GM11168 (cell line): ENCODE results near the gene TCERG1L.

Experiments
- in situ Hi-C: fragments of 300-500 bp; cut with MboI; formaldehyde crosslinking; loops from one replicate; pipeline ENCODE4 v1.12.0; 2022; ENCODE audit warnings: low sequenced_read_pairs; ENCODE audit not compliant: unreplicated experiment

Gene TCERG1L

DNA sequence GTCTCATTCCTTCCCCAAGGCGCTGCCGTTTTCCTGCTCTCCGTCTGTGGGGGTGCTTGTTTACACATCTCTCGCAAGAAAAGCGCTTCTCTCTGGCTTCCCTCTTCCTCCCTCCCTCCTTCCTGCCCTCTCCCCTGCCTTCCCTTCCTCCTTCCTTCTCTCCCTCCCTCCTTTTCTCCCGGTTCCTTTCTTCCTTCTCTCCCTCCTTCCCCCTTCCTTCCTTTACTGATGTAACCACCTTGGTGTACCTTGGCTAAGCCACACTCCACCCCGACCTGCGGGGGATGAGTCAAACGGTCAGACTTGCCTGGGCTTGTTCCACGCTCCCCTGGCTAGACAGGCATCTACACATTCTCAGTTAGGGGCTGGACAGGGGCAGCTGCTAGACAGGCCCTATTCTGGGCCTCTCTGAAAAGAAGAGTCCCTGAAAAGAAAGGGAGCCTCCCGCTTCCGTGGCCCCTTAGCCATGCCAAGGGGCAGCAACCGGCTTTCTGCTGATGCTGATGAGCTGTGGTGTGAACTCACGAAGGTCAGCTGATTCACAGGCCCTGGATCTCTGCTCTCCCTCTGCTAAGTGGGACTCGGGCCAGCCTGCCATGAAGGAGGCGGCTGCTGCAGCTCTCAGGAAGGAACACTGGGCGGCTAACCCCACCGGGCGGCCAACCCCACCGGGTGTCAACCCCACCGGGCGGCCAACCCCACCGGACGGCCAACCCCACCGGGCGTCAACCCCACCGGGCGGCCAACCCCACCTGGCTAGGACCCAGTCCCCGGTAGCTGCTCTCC, 216.8 kb downstream of the TCERG1L start:
- in situ Hi-C loops: no loop called here

DNA sequence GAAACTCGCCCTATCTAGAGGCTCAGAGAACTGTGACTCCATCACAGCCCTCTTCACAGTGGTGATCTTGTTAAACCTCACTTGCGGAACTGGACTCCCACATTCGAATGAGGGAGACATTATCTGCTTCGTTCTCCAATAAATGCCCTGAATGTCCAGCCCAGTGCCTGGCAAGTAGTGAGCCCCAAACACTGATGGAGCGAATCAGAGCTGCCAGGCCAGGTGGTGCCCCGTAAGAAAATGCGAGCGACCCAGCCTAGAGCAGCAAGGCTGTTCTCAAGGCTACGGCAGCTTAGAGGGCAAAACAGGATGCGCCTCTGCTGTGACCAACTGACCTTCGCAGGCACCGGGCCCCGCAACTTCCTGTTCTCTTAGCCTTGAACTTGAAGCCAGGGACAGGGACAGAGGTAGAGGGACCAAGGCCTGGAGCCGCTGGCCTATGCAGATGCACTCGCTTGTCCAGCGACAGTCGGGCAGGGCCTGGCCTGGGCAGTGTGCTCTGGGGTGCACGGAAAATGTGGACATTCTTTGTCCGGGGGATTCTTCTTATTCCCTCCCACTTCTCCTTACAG, 217.6 kb downstream of the TCERG1L start:
- in situ Hi-C loops: no loop called here

DNA sequence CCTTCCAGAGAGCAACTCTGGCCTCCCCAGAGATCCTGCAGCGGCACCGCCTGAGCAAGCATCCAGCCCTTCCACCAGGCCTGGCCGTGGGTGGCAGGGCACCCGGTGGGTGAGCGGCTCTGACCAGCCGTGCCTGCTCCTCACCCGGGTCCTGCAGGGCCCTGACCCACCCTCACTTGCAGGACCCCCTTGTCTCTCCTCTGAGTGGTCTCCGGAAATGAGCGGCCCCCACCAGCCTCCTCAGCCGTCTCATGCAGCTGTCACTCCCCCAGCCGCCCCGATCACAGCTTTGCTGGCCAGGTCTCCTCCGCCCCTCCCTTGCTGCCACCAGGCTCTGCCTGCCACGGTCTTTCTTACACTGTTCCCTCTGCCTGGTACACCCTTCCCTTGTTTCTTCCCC, 218.2 kb downstream of the TCERG1L start:
- in situ Hi-C loops: no loop called here

DNA sequence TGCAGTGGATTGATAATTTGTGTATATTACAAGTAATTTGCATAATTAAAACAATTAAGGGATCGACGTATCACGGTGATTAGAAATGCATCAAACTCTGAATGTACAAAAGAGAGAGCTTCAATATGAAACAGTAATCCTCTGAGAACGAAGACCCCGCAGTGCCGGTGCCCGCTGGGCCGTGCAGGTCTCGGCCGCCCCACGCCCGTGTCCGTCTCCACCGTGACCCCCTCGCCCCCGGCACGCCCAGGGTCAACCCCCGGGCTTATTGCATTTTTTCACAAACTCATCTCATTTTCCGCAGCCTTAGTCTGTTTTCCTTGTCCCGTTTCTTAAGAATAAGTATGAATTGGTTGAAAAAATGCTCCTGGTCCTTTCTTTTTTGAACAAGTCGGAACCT, 218.6 kb downstream of the TCERG1L start:
- in situ Hi-C loops: no loop called here

DNA sequence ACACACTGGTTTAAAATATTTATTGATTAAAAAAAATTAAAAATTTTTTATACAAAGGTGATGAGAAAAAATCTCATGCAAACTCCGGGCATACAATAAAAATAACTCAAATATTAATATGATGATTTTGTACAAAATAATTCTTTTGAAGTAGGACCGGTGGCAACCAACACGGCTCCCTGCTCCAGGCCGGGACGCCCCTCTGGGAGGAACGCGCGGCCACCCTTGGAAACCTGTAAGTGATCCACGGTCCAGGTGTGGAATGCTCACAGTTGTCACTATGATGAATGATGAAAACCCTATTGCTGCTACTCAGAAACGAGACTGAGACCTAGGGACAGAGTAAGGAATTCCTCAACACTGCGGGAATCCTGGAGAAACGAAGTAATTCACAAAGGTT, 219.1 kb downstream of the TCERG1L start:
- in situ Hi-C loops: no loop called here

DNA sequence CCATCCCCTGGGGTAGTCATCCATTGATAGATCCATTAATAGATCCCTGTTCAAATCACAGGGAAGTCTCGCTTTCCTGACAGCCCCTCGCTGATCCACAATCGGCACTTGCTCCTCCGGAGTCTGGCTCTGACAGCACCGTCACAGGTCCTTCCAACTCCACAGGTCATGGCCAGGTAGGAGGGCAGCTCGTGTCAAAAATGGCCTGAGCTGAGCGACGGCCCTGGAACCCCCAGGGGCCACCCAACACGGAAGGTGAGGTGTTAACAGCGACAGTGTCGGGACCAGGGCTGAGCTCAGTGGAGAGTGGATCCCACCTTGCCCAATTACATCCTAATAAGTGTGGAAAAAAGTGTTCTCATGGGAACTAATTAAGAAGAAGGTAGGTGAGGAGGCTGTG, 219.8 kb downstream of the TCERG1L start:
- in situ Hi-C loops: no loop called here

DNA sequence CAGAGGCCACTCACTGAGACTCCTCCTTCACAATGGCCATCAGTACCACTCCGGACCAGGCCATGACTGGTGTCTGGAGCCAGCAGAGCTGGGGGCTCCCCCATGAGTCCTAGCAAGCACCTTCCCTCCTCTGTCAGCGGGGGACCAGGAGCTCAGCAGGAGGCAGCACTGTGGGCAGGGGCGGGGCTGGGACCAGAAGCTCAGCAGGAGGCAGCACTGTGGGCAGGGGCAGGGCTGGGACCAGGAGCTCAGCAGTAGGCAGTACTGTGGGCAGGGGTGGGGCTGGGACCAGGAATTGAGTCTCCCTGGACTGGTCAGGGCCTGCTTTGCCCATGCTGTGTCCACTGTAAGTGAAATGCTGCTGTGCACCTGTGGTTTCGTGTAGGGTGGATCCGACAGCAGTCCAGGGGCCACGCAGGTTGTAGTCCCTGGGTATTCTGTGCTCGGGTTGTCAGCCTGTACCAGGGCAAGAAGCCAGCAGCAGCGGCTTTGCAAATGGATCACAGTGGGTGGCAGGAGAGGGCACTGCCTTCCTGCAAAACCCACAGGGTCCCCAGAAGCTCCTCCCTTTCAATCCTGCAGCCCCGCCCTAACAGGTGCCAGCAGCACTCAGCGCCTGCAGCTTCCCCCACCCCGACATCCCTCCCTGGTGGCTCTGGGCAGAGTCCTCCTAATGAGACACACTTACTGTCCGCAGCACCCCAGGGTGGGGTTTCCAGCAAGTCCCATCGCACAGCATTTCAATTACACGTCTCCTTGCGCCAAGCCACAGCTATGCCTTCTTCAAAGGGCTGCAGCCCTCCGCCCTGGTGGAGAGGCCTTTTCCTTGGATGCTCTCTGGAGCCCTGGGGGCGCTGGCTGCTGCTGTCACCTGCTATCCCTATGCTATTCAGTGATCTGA, 220.5 kb downstream of the TCERG1L start:
- in situ Hi-C loops: no loop called here

DNA sequence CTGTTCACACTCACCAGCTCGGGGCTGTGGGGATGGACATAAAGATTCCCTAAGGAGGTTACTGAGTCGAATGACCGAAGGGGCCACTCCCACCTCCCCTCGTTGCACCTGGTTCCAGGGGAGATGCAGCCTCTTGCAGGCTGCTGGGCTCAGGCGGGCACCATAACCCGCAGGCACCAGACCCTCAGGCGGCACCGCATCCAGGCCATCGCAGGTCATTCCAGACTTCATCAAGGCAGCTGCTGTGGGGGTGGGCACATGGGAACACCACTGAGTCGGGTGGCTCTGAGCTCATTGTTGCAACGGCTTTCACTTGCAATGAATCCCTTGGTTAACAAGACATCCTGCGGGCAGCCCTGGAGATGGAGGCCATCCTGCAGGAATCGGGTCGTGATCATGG, 221.7 kb downstream of the TCERG1L start:
- in situ Hi-C loops: no loop called here

DNA sequence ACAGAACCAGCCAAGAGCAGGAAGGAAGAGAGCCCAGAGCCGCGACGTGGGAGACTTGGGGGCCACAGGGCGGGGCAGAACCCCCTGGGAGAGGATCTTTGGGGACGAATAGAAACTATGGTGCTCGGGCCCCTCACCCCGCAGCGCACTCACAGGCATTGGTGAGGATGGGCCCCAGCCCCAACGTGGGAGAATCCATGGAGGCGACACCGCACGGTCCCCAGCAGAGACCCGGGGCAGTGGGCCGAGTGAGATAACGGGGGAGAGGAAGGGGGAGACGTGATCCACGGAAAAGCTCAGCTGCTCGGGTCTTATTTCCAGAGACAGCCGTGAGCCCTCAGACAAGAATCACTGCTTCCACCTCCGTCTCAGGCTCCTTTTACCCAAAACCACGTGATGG, 222.4 kb downstream of the TCERG1L start:
- in situ Hi-C loops: no loop called here

DNA sequence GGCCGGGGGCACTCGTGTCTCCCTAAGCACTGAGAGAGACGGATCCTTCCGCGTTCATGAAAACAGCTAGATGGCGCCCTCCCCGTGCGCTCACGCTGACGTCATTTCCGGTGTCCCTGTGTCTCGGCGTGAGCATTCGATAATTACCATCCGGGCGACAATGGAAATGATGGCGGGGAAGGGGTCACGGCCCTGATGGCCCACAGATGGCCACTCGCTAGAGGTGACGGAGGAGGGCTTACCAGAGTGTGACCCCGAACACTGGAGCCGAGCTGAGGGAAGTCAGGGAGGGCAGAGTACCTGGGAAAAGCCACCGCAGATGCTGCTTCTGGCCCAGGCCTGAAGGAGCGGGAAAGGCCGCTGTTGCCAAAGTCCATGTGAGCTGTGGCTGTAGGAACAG, 222.9 kb downstream of the TCERG1L start:
- in situ Hi-C loops: no loop called here

DNA sequence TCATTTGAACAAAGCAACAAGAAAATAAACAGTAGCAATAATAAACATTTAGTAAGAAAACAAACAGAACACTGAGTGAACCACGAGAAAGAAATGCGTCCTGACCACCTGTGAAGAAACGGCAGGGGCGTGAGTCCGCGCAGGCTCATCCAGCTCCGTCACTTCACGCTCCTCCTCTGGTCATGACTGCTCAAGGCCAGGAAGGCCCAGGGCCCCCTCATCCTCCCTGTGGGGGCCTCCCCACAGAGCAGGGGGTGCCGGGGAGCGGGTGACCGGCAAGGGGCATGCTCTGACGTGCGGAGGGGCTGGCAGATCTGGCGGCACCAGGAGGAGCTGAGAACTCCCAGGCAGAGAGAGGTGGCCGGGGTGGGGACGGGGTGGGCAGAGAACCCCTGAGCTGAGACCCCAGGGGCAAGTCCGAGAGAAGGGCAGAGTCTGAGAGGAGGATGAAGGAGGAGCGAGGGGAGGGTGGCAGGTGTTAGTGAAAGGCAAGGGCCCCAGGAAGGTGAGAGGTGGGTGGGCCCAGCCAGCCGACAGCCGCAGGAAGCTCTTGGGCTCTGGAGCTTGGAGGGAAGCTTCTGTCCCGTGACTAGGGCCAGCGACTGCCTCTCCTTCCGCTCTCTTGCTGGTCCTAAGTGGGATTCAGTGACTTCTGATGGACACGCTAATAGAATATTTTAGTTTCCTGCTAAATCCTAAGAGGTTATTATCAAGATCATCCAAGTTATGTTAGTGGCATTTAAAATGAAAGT, 223.9 kb downstream of the TCERG1L start:
- in situ Hi-C loops: no loop called here

DNA sequence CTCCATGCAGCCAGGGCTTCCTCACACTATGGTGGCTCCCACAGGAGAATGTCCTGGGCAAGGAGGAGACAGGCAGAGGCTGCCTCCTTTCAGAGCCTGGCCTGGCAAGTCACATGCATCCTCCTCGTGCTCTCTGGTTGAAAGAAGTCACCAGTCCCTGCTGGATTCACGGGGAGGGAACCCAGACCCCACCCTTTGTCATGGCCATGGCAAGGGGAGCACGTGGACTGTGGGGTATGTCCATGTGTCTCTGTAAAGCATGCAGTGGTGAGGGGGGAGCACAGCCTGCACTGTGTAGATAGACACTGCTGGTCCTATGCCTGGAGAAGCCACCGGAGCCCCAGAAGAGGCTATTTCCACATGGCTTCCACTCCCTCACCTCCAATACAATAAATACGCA, 225.0 kb downstream of the TCERG1L start:
- in situ Hi-C loops: no loop called here

DNA sequence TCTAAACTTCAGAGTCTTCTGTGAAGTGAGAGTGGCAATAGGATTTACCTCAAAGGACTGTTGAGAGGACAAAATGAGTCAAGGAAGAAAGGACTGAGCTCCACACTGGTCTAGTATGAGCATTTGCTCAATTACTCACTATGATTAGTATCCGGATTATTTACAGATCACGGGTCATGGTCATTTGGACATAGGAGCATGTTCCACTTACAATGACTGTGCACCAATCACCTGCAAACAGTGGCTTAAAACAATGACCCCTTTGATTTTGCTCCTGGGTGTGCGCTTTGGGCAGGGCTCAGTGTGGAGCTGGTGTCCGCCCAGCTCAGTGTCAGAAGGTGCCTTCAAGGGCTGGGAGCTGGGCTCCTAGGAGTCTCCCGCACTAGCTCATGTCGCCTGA, 225.4 kb downstream of the TCERG1L start:
- in situ Hi-C loops: no loop called here

DNA sequence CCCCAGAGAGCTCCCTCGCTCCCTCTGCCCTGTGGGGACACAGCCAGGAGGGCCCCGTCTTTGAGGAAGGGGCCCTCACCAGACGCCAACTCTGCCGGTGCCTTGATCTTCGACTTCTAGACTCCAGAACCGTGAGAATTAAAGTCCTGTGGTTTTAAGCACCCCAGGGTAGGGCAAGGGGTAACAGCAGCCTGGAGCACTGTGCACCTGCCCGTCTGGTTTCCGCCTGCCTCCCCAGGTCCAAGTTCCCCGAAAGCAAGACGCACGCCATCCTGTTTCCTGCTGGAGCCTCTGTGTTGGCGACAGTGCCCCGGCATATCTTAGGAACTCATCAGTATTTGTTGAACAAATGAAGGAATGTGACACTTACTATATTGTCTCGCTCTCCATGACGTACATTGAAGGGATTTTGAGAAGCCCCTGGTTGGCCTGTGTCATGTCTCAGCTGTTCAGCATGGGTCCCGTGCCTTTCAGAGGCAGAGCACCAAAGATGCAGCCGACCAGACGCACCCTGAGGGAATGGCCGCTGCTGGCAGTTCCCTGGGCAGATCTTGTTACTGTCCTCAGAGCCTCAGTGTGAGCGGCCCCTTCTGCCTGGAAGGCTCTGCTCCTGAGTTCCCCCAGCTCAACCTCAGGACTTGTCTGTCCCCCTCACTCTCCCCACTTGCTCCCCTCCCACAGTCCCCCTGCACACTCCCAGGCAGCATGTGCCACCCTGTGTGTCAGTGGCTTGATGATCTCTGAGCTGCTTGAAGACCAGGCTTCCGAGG, 226.2 kb downstream of the TCERG1L start:
- in situ Hi-C loops: no loop called here

DNA sequence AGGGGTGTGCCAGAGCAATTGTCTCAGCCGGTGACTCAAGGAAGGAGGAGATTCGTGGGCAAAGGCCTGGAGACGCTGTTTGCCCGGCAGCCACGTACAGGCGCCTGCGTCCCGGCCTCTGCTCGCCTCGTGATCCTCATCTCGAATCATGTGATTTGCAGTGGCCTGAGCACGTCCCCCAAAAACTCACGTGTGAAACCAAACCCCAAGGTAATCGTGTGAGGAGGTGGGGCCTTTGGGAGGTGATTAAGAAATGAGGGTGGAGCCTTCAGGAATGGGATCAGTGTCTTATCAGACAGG, 226.8 kb downstream of the TCERG1L start:
- in situ Hi-C loops: no loop called here

DNA sequence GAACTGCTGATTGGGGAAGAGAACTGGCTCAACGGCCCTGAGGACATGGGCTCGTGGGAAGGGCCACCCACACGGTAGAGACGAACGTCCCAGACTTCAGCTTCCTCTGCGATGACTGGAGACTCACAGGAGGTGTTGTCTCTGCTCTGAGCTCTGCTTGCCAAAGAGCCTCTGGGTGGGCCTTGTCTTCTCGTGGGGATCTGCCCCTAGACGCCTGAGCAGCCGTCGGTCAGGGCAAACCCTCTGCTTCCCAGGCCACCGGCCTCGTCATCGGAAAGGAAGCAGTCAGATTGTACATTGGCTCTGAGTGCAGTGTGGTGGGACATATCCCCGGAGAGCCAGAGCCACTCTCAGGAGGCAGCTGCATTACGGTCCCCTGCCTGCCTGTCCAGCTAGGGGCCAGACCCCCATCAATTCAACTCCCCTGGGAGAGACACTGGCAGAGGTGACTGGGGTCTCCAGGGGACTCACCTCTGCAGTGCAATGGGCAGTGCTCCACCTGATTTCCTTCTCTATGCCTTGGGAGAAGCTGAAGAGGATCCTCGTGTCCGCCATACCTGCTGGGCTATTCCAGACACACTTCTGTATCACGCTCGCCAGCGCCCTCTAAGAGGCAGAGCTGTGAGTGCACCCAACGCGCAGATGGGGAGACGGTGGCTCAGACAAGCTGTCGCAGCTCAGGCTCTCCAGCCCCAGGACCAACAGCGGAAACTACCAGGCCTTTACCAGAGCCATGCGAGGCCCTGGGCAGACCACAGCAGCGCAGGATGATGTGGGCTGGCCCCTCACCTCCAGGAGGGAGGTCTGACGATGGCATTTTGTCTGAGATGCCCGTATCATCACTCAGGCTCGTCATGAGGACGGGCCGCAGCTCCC, 227.4 kb downstream of the TCERG1L start:
- in situ Hi-C loops: no loop called here

DNA sequence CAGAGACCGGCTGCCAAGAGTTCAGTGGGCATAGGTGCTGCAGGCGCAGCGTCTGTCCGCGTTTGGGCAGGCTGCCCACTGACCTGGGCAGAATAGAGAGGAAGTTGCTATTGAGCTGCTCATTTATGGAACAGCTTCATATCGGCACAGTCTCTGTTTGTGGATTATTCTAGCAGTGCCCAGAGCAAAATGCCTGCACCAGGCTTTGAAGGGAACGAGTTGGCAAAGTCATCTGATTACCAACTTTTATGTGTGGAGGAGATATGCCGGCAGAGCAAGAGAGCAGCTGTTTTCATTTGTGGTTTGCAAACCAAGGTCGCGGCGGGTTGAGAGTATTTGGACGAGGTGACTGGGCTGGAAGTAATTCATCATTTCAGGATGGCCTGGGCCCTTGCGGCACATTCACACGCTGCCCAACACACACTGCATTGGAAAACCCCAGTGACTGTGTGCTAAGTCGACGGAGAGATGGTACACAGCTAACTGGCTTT, 228.5 kb downstream of the TCERG1L start:
- in situ Hi-C loops: no loop called here

DNA sequence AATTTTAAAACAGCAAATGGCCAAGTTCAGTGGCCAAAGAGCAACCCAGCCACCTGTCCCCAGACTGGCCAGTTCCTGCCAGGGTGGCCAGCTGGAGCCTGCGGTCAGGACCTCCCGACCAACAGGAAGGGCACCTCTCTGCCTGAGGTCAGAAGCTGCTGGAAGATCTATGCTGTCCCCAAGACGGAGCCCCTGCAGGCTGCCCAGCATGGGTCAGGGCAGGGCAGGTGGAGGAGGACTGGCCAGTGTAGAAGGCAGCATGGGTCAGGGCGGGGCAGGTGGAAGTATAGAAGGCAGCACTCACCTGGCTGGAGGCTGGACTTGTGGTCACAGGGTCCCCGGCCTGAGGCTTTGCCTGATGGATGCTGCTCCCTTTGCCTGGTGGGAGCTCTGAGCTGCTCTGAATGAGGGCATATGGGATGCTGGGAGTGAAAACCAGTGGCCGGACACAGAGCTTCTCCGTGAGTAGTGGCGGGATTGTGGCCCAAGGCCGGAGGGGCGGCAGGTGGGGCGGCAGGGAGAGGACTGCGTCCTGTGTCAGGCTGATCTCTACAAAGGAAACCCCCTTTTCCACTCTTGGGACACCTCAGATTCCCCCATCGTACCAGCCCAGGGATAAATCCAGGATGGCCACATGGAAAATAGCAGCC, 229.2 kb downstream of the TCERG1L start:
- in situ Hi-C loops: no loop called here
